ENCODE data around the gene PPP1R15A.
"Not testable (repeated sequence)": the region's sequence is repeated elsewhere in the genome, so short reads cannot be mapped to it uniquely, and the experiment has no call there.

The PPP1R15A gene

DNA sequence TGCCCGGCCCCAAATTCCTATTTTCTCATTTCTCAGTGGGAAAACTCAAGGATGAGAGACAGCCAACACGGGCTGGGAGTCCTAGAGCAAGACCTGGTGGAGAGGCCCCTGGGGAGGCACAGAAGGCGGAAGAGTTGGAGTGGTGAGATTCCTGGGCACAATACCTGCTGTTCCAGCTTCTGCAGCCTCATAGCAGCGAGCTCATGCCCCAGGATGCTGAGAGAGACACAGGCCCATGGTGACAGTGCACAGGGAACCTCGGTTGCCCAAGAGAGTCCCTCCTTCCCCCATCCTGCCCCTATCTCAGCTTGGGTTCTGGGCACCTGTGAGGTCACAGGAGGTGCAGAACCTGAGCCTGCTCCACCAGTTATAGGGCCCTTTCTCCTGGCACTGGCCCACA lies 25.0 kb downstream of the PPP1R15A start:
- H3K9ac ChIP-seq (ENCODE audit: low read length), result no peak overlapping the region
- H3F3A ChIP-seq (ENCODE audit: insufficient read depth, low read length), result no peaks in the 10 kb centered on the region
- H3K27me3 ChIP-seq (ENCODE audit: insufficient read depth, low read length), result no peaks in the 10 kb centered on the region
- H3K4me3 ChIP-seq (ENCODE audit: low read depth, low read length, poor library complexity, severe bottlenecking), result no peak overlapping the region
- peaks cover 5% of the 10 kb centered on the region for H3K4me1 ChIP-seq (ENCODE audit: insufficient read depth, low read length, severe bottlenecking)
- no peaks in the 10 kb centered on the region for H3K9me3 ChIP-seq (ENCODE audit: low read length)
- H3K79me2 ChIP-seq (ENCODE audit: insufficient read depth, low read length), result no peaks in the 10 kb centered on the region
- no peaks in the 10 kb centered on the region for H4K20me1 ChIP-seq (ENCODE audit: insufficient read depth, low read length)
- TF ChIP-seq, protein P1, sequence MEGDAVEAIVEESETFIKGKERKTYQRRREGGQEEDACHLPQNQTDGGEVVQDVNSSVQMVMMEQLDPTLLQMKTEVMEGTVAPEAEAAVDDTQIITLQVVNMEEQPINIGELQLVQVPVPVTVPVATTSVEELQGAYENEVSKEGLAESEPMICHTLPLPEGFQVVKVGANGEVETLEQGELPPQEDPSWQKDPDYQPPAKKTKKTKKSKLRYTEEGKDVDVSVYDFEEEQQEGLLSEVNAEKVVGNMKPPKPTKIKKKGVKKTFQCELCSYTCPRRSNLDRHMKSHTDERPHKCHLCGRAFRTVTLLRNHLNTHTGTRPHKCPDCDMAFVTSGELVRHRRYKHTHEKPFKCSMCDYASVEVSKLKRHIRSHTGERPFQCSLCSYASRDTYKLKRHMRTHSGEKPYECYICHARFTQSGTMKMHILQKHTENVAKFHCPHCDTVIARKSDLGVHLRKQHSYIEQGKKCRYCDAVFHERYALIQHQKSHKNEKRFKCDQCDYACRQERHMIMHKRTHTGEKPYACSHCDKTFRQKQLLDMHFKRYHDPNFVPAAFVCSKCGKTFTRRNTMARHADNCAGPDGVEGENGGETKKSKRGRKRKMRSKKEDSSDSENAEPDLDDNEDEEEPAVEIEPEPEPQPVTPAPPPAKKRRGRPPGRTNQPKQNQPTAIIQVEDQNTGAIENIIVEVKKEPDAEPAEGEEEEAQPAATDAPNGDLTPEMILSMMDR (IDR thresholded peaks at IDR 0.05; ENCODE audit: low read length), result no peak
- no peak for TF ChIP-seq EZH2 (IDR thresholded peaks at IDR 0.05; ENCODE audit: borderline replicate concordance, low read length)
- H3K9me2 ChIP-seq (ENCODE audit: low read depth, low read length), result no peaks in the 10 kb centered on the region
- no peak overlapping the region for H3K27ac ChIP-seq (ENCODE audit: low read depth, low read length, poor library complexity, severe bottlenecking)
- no peak overlapping the region for H3K4me2 ChIP-seq (ENCODE audit: low read length)
- H3K36me3 ChIP-seq (ENCODE audit: insufficient read depth, low read length), result no peaks in the 10 kb centered on the region
- H2AFZ ChIP-seq (ENCODE audit: low read length), result no peak overlapping the region

DNA sequence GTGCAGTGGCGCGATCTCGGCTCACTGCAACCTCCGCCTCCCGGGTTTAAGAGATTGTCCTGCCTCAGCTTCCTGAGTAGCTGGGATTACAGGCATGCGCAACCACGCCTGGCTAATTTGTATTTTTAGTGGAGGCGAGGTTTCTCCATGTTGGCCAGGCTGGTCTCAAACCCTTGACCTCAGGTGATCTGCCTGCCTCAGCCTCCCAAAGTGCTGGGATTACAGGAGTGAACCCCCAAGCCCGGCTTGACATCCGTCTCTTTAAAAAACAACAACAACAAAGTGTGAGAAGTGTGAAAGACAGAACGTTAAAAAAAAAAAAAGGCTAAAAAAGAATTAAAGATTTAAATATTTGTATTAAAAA lies 27.1 kb downstream of the PPP1R15A start:
- H3K79me2 ChIP-seq (ENCODE audit: insufficient read depth, low read length); H3K4me3 ChIP-seq (ENCODE audit: low read depth, low read length, poor library complexity, severe bottlenecking); H3F3A ChIP-seq (ENCODE audit: insufficient read depth, low read length); H3K27me3 ChIP-seq (ENCODE audit: insufficient read depth, low read length); H3K9me2 ChIP-seq (ENCODE audit: low read depth, low read length); H3K4me1 ChIP-seq (ENCODE audit: insufficient read depth, low read length, severe bottlenecking); H3K9ac ChIP-seq (ENCODE audit: low read length); H3K36me3 ChIP-seq (ENCODE audit: insufficient read depth, low read length); H3K27ac ChIP-seq (ENCODE audit: low read depth, low read length, poor library complexity, severe bottlenecking); H4K20me1 ChIP-seq (ENCODE audit: insufficient read depth, low read length); H3K4me2 ChIP-seq (ENCODE audit: low read length); H3K9me3 ChIP-seq (ENCODE audit: low read length); H2AFZ ChIP-seq (ENCODE audit: low read length): not testable (repeated sequence)

DNA sequence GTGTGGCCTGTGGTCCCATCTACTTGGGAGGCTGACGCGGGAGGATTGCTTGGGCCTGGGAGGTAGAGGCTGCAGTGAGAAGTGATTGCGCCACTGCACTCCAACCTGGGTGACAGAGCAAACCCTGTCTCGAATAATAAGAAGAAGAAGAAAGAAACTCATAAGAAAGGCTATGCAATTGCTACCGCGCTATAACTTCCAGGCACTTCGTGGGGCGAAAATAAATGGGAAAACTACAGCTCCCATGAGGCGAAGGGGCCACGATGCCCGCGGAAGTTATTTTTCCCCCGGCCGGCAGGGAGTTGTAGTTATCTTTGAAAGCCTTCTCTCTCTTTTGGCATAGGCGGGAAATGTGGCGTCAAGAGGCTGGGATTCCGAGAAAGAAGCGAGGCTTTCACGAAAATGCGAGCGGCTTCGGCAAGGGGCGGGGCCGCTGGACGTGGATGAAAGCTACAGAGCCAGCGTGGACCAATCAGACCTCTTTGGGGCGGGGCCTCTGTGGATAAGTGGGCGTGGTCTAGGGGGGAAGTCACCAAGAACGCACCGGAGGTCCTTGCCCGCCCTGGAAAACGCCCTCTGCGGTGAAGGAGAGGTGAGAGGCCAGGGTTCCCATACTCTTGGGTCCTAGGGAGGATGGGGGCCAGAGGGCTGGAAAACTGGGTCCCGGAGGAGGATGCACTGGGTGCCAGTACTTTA lies 27.7 kb downstream of the PPP1R15A start, which contains the start of gene NUCB1:
NUCB1 (plus strand) TSS at position 532 of the 696 bp plus-strand sequence. CDS start 485 bp downstream, outside the sequence.
- peaks cover 5% of the 10 kb centered on the region for H3K4me1 ChIP-seq (ENCODE audit: insufficient read depth, low read length, severe bottlenecking)
- no peaks in the 10 kb centered on the region for H3K27me3 ChIP-seq (ENCODE audit: insufficient read depth, low read length)
- peak within 1 kb of the TSS; percentile 78 for H3K9ac ChIP-seq (ENCODE audit: low read length)
- peak within 1 kb of the TSS; percentile 90; the same call in 1 of the 2 replicates for H2AFZ ChIP-seq (ENCODE audit: low read length)
- H3K9me2 ChIP-seq (ENCODE audit: low read depth, low read length), result no peaks in the 10 kb centered on the region
- H3K4me2 ChIP-seq (ENCODE audit: low read length), result peak within 1 kb of the TSS; percentile 68
- peaks cover 3% of the 10 kb centered on the region; the same call in 1 of the 2 replicates for H3K36me3 ChIP-seq (ENCODE audit: insufficient read depth, low read length)
- H3K27ac ChIP-seq (ENCODE audit: low read depth, low read length, poor library complexity, severe bottlenecking), result peak within 1 kb of the TSS; percentile 1
- no peaks in the 10 kb centered on the region for H3K9me3 ChIP-seq (ENCODE audit: low read length)
- H4K20me1 ChIP-seq (ENCODE audit: insufficient read depth, low read length), result no peaks in the 10 kb centered on the region
- peak within 1 kb of the TSS; percentile 80 for H3K4me3 ChIP-seq (ENCODE audit: low read depth, low read length, poor library complexity, severe bottlenecking)
- no peak for TF ChIP-seq EZH2 (IDR thresholded peaks at IDR 0.05; ENCODE audit: borderline replicate concordance, low read length)
- TF ChIP-seq, protein P1 (IDR thresholded peaks at IDR 0.05; ENCODE audit: low read length), result no peak; the same call in 1 of the 2 replicates
- no peaks in the 10 kb centered on the region for H3F3A ChIP-seq (ENCODE audit: insufficient read depth, low read length)
- H3K79me2 ChIP-seq (ENCODE audit: insufficient read depth, low read length), result no peaks in the 10 kb centered on the region
